ENCODE results near the gene MTTP. TPM values are rescaled to one million over a fixed set of nuclear protein-coding genes. Genes with fewer than 3 reads are reported as not detected.

MTTP gene
- total and polyA plus RNA-seq, 12 donors: 0.23 to 5.9 (median 3.0) TPM

GRCh38 chr4:99636422-99636821 lies 61.8 kb downstream of the MTTP start:
- Histone ChIP-seq H3K4me3 (no peak overlapping the region), H3K9me3 (peaks cover 0 to 5% (median 0%) of the 10 kb centered on the region in 11 donors), H3K36me3 (no peaks in the 10 kb centered on the region), H3K4me1 (no peaks in the 10 kb centered on the region), H3K27ac (no peak overlapping the region), H3K27me3 (no peaks in the 10 kb centered on the region)
- DNase-seq (no peak), ATAC-seq (no peak)
- TF ChIP-seq CTCF (IDR thresholded peaks at IDR 0.05): no peak
- intact Hi-C loops (cut with DNase I): no loop called here
- 85 to 90% methylated on average over 2 of the region's 2 CpGs for WGBS, 2 donors

- no peak overlapping the region for H3K4me3 ChIP-seq
- H3K27ac ChIP-seq: no peak overlapping the region
- WGBS, 2 donors: 46 to 57% methylated on average over 5 of the region's 5 CpGs
- peaks cover 0 to 1% (median 0%) of the 10 kb centered on the region in 9 donors for H3K4me1 ChIP-seq
- TF ChIP-seq CTCF (IDR thresholded peaks at IDR 0.05): no peak
- no peaks in the 10 kb centered on the region for H3K27me3 ChIP-seq
- DNase-seq: no peak
- intact Hi-C loops (cut with DNase I): no loop called here
- peaks cover 0 to 5% (median 0%) of the 10 kb centered on the region in 11 donors for H3K9me3 ChIP-seq
- no peak for ATAC-seq
- no peaks in the 10 kb centered on the region for H3K36me3 ChIP-seq
These were observed 62.5 kb downstream of the MTTP start for GRCh38 chr4:99637174-99637573.

GRCh38 chr4:99640676-99641075 lies 66.1 kb downstream of the MTTP start:
- H3K27ac ChIP-seq: no peak overlapping the region

GRCh38 chr4:99642725-99643489 lies 68.3 kb downstream of the MTTP start:
- DNase-seq: peak; percentile 68 to 79
- TF ChIP-seq CTCF (IDR thresholded peaks at IDR 0.05): no peak
- Histone ChIP-seq H3K27ac (peak overlapping the region in 7 of 10 donors; percentile 7 to 72 (median 56)), H3K36me3 (no peaks in the 10 kb centered on the region), H3K27me3 (no peaks in the 10 kb centered on the region), H3K4me1 (peaks cover 0 to 29% (median 13%) of the 10 kb centered on the region in 9 donors), H3K4me3 (no peak overlapping the region), H3K9me3 (no peaks in the 10 kb centered on the region)
- 28 to 47% methylated on average over 7 of the region's 7 CpGs for WGBS, 2 donors
- intact Hi-C loops (cut with DNase I): loop anchor here in 1 of 10 donors (10.0 kb wide), 2 partner anchors 78 to 162 kb away; partner anchors contain the start of gene TRMT10A
- peak; percentile 91 to 99 (median 96) for ATAC-seq

More at GRCh38 chr4:99640676-99641075, 66.1 kb downstream of the MTTP start:
- WGBS, 2 donors: 76 to 79% methylated on average over 2 of the region's 2 CpGs
- intact Hi-C loops (cut with DNase I): loop anchor here in 1 of 10 donors (10.0 kb wide), 2 partner anchors 76 to 164 kb away; partner anchors contain the start of gene TRMT10A
- H3K4me1 ChIP-seq: peaks cover 0 to 22% (median 4%) of the 10 kb centered on the region in 9 donors
- H3K9me3 ChIP-seq: no peaks in the 10 kb centered on the region
- no peaks in the 10 kb centered on the region for H3K27me3 ChIP-seq
- H3K36me3 ChIP-seq: no peaks in the 10 kb centered on the region
- no peak for DNase-seq
- no peak for TF ChIP-seq CTCF (IDR thresholded peaks at IDR 0.05)
- no peak overlapping the region for H3K4me3 ChIP-seq
- no peak for ATAC-seq
